Measurements from ENCODE around the gene SLC30A2. TPM values are rescaled to one million over a fixed set of nuclear protein-coding genes. Genes with fewer than 3 reads are reported as not detected.

SLC30A2 gene
- total and polyA plus RNA-seq, 9 of the 15 experiments (the other 6 are each of a cell fraction or from before 2014, with no cell fraction given): 0.01 to 0.18 (median 0.06) TPM; not detected in 3

- Histone ChIP-seq H3K79me2 (ENCODE audit: control insufficient read depth, insufficient read depth, low read length) (peaks cover 8% of the 10 kb centered on the region; the same call in 2 of the 3 replicates), H2AFZ (ENCODE audit: low read depth, low read length) (peak overlapping the region; percentile 98; the same call in 1 of the 2 replicates), H3K4me1 (replicated peaks in 1 of 2; ENCODE audit: control insufficient read depth in 2 of 2, insufficient read depth in 2 of 2, low read length in 2 of 2) (peaks cover 25 to 53% of the 10 kb centered on the region in 2 experiments), H3K9me3 (replicated peaks; ENCODE audit: control insufficient read depth, insufficient read depth, low read depth, low read length) (no peaks in the 10 kb centered on the region), H3K4me3 (peak overlapping the region; percentile 77; the same call in 1 of the 2 replicates), H3K9ac (ENCODE audit: insufficient read depth in 1 of 2, low read depth in 2 of 2, low read length in 2 of 2) (peak overlapping the region; percentile 93 to 96; a peak in 3 of 4 replicates), H3K9me1 (ENCODE audit: control insufficient read depth, insufficient read depth, low read length) (no peaks in the 10 kb centered on the region), H3K27me3 (ENCODE audit: control insufficient read depth in 2 of 2, insufficient read depth in 2 of 2, low read length in 2 of 2) (no peaks in the 10 kb centered on the region), H3K36me3 (ENCODE audit: control insufficient read depth, insufficient read depth, low read length) (no peaks in the 10 kb centered on the region), H3K4me2 (ENCODE audit: insufficient read depth, low read length) (peak overlapping the region; percentile 99), H3K27ac (ENCODE audit: extremely low read depth, low read depth, low read length) (no peak overlapping the region; the same call in 2 of the 3 replicates), H4K20me1 (replicated peaks; ENCODE audit: control insufficient read depth, insufficient read depth, low read length) (no peaks in the 10 kb centered on the region)
- intact Hi-C loops (cut with micrococcal nuclease) (loop anchor here (1.0 to 2.0 kb wide), 4 partner anchors 33 to 124 kb away; no protein-coding TSS in a partner anchor), in situ Hi-C loops (cut with MboI) (no loop called here)
- POLR2A ChIA-PET: interaction anchor here (0.9 to 3.1 kb wide), 12 partner anchors 8 to 197 kb away, joined by 3 to 23 read pairs (median 6); partner anchors contain the start of genes CEP85 and SLC30A2
- ATAC-seq (no peak), FAIRE-seq (no peak), DNase-seq (ENCODE audit: extremely low read depth in 1 of 4, low spot score in 3 of 4) (no peak)
- TF ChIP-seq PKNOX1 (IDR thresholded peaks at IDR 0.05) (0 out of 2 replicates have a peak, but pooled peaks have one; percentile 76), GATAD2A (IDR thresholded peaks at IDR 0.05) (no peak), ZBED1 (IDR thresholded peaks at IDR 0.05) (no peak), MLLT1 (IDR thresholded peaks at IDR 0.05) (no peak), STAT5A (IDR thresholded peaks at IDR 0.05; ENCODE audit: borderline replicate concordance, low read length) (no peak), ZNF395 (CRISPR knock-in tag; IDR thresholded peaks at IDR 0.05) (no peak), HMGN3 (IDR thresholded peaks at IDR 0.05; ENCODE audit: borderline replicate concordance, extremely low read depth, insufficient read length, low read depth, low read length) (no peak), ZNF740 (CRISPR knock-in tag; IDR thresholded peaks at IDR 0.05) (no peak), ZNF740 (tag; IDR thresholded peaks at IDR 0.05) (peak in 1 of 2 experiments; percentile 1; a peak in 1 of 4 replicates)
- CTCF ChIA-PET (ENCODE audit: low intra/inter-chr PET ratio): interaction anchor here (1.0 to 3.9 kb wide), 5 partner anchors 69 to 127 kb away, joined by 3 to 65 read pairs (median 10); partner anchors contain the start of gene PDIK1L
- BruUV-seq (replicated peaks): no TSS peak
- 65% methylated on average over 10 of the region's 11 CpGs for WGBS (ENCODE audit: insufficient coverage, low coverage, missing lambda C conversion rate)
These were observed 9.1 kb downstream of the SLC30A2 start for GRCh38 chr1:26036756-26037281.
